Measurements from ENCODE around the gene RNF149.

The RNF149 gene

DNA sequence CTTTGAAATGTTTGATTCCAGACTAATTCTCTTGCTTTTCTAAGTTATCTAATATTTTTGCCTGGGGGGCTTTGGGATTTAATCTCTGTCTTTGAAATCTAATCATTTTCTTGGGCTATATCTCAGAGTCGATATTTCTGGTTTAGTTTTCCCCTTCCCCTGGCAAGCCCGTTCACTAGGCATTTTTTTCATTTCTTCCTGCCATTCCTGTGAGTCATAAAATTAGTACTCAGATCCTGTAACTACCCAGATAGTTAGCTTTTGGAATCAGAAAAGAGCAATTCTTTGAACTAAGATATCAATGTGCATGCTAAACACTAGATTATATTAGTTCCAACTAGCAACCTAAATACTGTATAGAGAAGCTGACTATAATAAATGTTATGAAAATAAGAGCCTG is 29.4 kb upstream of the RNF149 start:
- no peak for DNase-seq (ENCODE audit: low spot score)
- ChIA-PET POLR2A (ENCODE audit: low non-redundant PET) (no interaction called here), CTCF (interaction anchor here (0.6 kb wide), 1 partner anchor 50 kb away, joined by 4 read pairs; the partner anchor contains the start of gene CREG2)
- TF ChIP-seq, protein P1, sequence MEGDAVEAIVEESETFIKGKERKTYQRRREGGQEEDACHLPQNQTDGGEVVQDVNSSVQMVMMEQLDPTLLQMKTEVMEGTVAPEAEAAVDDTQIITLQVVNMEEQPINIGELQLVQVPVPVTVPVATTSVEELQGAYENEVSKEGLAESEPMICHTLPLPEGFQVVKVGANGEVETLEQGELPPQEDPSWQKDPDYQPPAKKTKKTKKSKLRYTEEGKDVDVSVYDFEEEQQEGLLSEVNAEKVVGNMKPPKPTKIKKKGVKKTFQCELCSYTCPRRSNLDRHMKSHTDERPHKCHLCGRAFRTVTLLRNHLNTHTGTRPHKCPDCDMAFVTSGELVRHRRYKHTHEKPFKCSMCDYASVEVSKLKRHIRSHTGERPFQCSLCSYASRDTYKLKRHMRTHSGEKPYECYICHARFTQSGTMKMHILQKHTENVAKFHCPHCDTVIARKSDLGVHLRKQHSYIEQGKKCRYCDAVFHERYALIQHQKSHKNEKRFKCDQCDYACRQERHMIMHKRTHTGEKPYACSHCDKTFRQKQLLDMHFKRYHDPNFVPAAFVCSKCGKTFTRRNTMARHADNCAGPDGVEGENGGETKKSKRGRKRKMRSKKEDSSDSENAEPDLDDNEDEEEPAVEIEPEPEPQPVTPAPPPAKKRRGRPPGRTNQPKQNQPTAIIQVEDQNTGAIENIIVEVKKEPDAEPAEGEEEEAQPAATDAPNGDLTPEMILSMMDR (conservative IDR thresholded peaks at IDR 0.05; ENCODE audit: low read depth), result no peak
- no peak overlapping the region for H3K27ac ChIP-seq

DNA sequence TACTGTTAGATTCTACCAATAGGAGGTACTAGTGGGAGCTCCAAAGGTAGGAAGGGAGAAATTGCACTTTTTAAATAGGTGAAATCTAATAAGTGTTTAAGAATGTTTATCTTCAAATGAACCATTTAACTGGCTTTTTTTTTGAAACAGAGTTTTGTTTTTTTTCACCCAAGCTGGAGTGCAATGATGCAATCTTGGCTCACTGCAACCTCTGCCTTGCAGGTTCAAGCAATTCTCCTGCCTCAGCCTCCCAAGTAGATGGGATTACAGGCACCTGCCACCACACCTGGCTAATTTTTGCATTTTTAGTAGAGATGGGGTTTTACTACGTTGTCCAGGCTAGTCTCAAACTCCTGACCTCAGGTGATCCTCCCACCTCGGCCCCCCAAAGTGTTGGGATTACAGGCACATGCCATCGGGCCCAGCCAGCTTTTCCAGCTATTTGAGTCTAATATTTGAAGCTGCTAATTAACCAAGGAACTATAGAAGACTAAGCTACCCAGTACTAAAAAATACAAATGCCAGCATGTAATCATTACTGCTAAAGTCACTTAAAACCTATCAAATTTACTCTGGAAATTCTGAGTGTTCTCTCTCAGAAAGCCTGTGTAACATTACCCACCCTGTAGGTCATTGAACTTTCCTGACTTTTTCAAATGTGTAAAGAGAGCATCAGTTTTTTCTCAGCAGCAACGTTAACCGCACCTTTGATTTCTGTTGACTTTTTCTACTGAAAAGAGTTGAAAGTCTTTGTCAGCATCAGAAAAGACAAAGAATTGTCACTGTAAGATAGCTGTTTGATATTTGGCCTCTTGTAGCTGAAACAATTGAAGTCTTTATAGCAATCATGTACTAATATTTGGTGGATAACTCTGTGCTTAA is 24.6 kb upstream of the RNF149 start:
- no peak overlapping the region for H3K27ac ChIP-seq
- ChIA-PET CTCF (interaction anchor here (0.6 to 0.8 kb wide), 3 partner anchors 54 to 436 kb away, joined by 3 to 7 read pairs (median 3); partner anchors contain the start of gene CREG2), POLR2A (ENCODE audit: low non-redundant PET) (no interaction called here)
- TF ChIP-seq, protein P1 (conservative IDR thresholded peaks at IDR 0.05; ENCODE audit: low read depth), result no peak
- no peak for DNase-seq (ENCODE audit: low spot score)

DNA sequence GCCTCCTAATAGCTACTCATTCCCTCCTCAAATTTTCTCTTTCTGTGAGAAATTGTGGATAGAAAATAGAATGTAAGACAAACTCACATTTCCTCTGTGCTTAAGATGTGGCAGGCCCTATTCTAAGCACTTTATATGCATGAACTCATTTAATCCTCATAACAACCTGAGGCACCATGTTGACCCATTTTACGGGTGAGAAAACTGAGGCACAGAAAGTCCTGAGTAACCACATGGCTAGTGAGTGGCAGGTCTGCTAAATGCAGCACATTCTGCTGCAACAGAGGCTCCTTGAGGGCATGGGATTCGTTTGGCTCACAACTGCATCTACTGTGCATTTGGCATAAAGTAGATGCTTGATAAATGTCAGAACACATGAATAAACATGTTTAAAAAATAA is 22.7 kb upstream of the RNF149 start:
- no peak for DNase-seq (ENCODE audit: low spot score)
- ChIA-PET POLR2A (ENCODE audit: low non-redundant PET) (no interaction called here), CTCF (interaction anchor here (0.6 to 1.6 kb wide), 2 partner anchors 11 to 50 kb away, joined by 5 to 6 read pairs; no protein-coding TSS in a partner anchor)
- TF ChIP-seq, protein P1 (conservative IDR thresholded peaks at IDR 0.05; ENCODE audit: low read depth), result no peak
- no peak overlapping the region for H3K27ac ChIP-seq

DNA sequence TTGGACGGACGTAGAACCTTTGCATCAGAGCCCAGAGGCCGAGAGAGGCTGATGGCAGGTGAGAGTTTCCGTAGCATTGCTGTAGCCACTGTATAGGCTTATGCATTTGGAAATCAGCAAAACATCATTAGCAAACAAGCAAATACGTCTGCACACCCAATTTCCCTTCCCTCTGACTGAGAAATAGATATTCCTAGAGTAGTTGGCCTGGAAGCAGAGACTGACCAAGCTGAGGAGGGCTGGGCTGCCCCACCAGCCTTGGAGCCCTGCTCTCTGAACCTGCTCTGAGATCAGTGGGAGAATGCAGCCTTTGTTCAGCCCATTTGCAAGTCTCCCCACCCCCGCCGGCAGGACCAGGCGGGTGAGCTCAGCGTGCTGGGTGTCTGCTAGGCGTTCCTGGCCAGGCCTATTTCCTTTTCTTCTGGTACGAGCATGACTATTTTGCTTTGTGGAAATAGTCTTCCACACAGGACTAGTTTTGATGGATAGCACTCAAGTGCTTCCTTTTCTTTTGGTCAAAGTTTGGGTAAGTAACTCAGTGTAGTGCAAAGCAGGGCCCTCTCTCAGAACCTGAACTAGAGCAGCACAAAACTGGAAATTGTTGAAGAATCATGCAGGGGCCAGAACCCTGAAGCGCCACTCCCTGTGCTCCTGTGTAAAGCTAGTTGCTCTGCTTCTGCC is 21.9 kb upstream of the RNF149 start:
- ChIA-PET POLR2A (ENCODE audit: low non-redundant PET) (no interaction called here), CTCF (interaction anchor here (1.6 kb wide), 1 partner anchor 12 kb away, joined by 6 read pairs; no protein-coding TSS in a partner anchor)
- DNase-seq (ENCODE audit: low spot score), result no peak
- H3K27ac ChIP-seq, result no peak overlapping the region
- TF ChIP-seq, protein P1 (conservative IDR thresholded peaks at IDR 0.05; ENCODE audit: low read depth), result no peak

DNA sequence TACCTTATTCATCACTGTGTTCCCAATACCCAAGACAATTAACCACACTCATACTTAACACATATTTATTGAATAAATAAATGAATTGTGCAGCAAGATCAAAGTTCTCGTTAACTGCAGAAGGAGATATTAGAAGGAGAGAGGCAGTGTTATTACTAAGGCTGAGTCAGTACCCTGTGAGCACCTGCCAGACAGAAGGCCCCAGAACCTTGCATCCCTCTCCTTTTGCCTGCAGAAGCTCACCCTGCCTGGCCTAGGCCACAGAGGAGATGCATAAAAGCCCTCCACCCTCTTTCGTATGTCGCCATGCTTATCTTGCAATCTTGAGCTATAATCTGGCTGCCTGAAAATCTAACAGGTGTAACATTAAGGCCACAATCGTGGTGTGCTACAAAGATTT is 20.5 kb upstream of the RNF149 start:
- TF ChIP-seq, protein P1 (conservative IDR thresholded peaks at IDR 0.05; ENCODE audit: low read depth), result no peak
- CTCF ChIA-PET, result interaction anchor here (2.1 kb wide), 1 partner anchor 13 kb away, joined by 11 read pairs; no protein-coding TSS in a partner anchor
- DNase-seq (ENCODE audit: low spot score), result no peak
- POLR2A ChIA-PET (ENCODE audit: low non-redundant PET), result interaction anchor here (1.8 kb wide), 1 partner anchor 20 kb away, joined by 11 read pairs; the partner anchor contains the start of gene RNF149
- H3K27ac ChIP-seq, result no peak overlapping the region

DNA sequence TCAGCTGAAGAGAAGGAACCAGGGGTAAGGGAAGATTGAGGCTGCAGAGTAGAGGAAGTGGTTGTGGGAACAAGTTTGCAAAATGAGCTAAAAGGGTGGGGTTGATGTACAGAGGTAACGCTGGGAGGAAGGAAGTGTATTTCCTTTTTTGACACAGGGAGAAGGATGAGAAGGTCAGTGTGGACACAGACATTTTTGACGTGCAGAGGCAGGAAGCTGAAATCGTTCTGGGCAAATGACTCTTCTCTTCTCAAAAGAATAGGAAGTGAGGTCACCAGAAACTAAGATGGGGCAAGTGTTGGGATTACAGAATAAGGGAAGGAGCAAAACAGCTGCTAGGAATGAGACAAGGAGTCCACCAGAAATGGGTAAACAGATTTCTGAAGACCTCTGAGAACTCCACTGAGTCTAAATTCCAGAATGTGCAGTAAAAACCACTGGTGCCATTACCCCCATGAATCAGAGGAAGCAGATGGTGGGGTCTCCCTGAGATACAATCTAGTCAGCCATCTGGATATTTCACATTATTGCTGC is 20.0 kb upstream of the RNF149 start:
- CTCF ChIA-PET, result interaction anchor here (2.1 kb wide), 1 partner anchor 14 kb away, joined by 11 read pairs; no protein-coding TSS in a partner anchor
- peak; percentile 52 for DNase-seq (ENCODE audit: low spot score)
- no peak overlapping the region for H3K27ac ChIP-seq
- TF ChIP-seq, protein P1 (conservative IDR thresholded peaks at IDR 0.05; ENCODE audit: low read depth), result no peak
- POLR2A ChIA-PET (ENCODE audit: low non-redundant PET), result interaction anchor here (1.8 kb wide), 1 partner anchor 20 kb away, joined by 11 read pairs; the partner anchor contains the start of gene RNF149

Data from RWPE1 (cell line).